Cardiac septum (tissue), 1 donor: ENCODE data around the gene GPD1L. TPM values are rescaled to one million over a fixed set of nuclear protein-coding genes. Genes with fewer than 3 reads are reported as not detected.

Source experiments
- DNase-seq: peaks from one replicate; pipeline ENCODE4 v3.0.0-alpha.2; 2020; ENCODE audit warnings: low spot score
- intact Hi-C: fragments of 100-400 bp; cut with DNase I; formaldehyde crosslinking; loops from one replicate; pipeline ENCODE4 v1.14.0; 2022
- total RNA-seq: library from RNA; stranded (reverse); fragmentation: NEBNext Ultra II Directional; extraction: Animal tissue kit (Norgen Biotek cat#: 25700); gene quantifications from one replicate; pipeline ENCODE4 v1.2.1, GENCODE V29; 2021
- donor health status: DM: no; HTN: no; CAD: no.

Gene GPD1L
- total RNA-seq, 1 donor from 2014 or later: 161 TPM

GRCh38 chr3:32128936-32129335 lies 22.5 kb downstream of the GPD1L start:
- DNase-seq: no peak
- intact Hi-C loops: loop anchor here (5.0 to 10.0 kb wide), 2 partner anchors 82 to 514 kb away; no protein-coding TSS in a partner anchor

GRCh38 chr3:32129832-32130231 lies 23.4 kb downstream of the GPD1L start:
- intact Hi-C loops: loop anchor here (5.0 to 10.0 kb wide), 2 partner anchors 83 to 515 kb away; no protein-coding TSS in a partner anchor

GRCh38 chr3:32132121-32132520 lies 25.7 kb downstream of the GPD1L start:
- DNase-seq: no peak
- intact Hi-C loops: no loop called here

More at GRCh38 chr3:32129832-32130231, 23.4 kb downstream of the GPD1L start:
- DNase-seq: no peak

GRCh38 chr3:32132706-32133105 lies 26.3 kb downstream of the GPD1L start:
- intact Hi-C loops: no loop called here
- no peak for DNase-seq

GRCh38 chr3:32136703-32137102 lies 30.3 kb downstream of the GPD1L start:
- intact Hi-C loops: no loop called here
- no peak for DNase-seq

GRCh38 chr3:32137870-32138269 lies 31.4 kb downstream of the GPD1L start:
- DNase-seq: no peak
- intact Hi-C loops: no loop called here

- DNase-seq: no peak
- intact Hi-C loops: no loop called here
These were observed 32.2 kb downstream of the GPD1L start for GRCh38 chr3:32138545-32139104.

- intact Hi-C loops: no loop called here
- no peak for DNase-seq
These were observed 34.5 kb downstream of the GPD1L start for GRCh38 chr3:32140943-32141342.

- intact Hi-C loops: loop anchor here (1.0 kb wide), 1 partner anchor 124 kb away; no protein-coding TSS in a partner anchor
- DNase-seq: no peak
These were observed 37.7 kb downstream of the GPD1L start for GRCh38 chr3:32143849-32144757.

- intact Hi-C loops: no loop called here
- DNase-seq: no peak
These were observed 40.4 kb downstream of the GPD1L start for GRCh38 chr3:32146746-32147211.

GRCh38 chr3:32147509-32147908 lies 41.1 kb downstream of the GPD1L start:
- intact Hi-C loops: no loop called here
- no peak for DNase-seq

- intact Hi-C loops: no loop called here
- no peak for DNase-seq
These were observed 41.5 kb downstream of the GPD1L start for GRCh38 chr3:32147933-32148332.

GRCh38 chr3:32148351-32148750 lies 41.9 kb downstream of the GPD1L start:
- intact Hi-C loops: no loop called here
- no peak for DNase-seq

- no peak for DNase-seq
- intact Hi-C loops: no loop called here
These were observed 47.2 kb downstream of the GPD1L start for GRCh38 chr3:32153414-32154204.

- intact Hi-C loops: no loop called here
- DNase-seq: no peak
These were observed 47.8 kb downstream of the GPD1L start for GRCh38 chr3:32154205-32154579.

- intact Hi-C loops: no loop called here
- DNase-seq: no peak
These were observed 48.7 kb downstream of the GPD1L start for GRCh38 chr3:32155117-32155516.

GRCh38 chr3:32157600-32158264 lies 51.3 kb downstream of the GPD1L start:
- intact Hi-C loops: no loop called here
- DNase-seq: no peak

GRCh38 chr3:32160706-32161214 lies 54.3 kb downstream of the GPD1L start:
- intact Hi-C loops: no loop called here
- no peak for DNase-seq

GRCh38 chr3:32165442-32165841 lies 59.0 kb downstream of the GPD1L start:
- intact Hi-C loops: no loop called here
- DNase-seq: no peak
